Progenitor cell of endocrine pancreas (in vitro differentiated cells): ENCODE data around the gene PAX5. TPM values are rescaled to one million over a fixed set of nuclear protein-coding genes. Genes with fewer than 3 reads are reported as not detected.

Experiments used
- DNase-seq: peaks from one replicate; pipeline ENCODE4 v3.0.0; 2021; ENCODE audit warnings: low spot score; ENCODE audit not compliant: unreplicated experiment
- H3K27ac Mint-ChIP-seq: 2 replicates; pipeline ENCODE4 v1.8.0; 2021; ENCODE audit warnings: mild to moderate bottlenecking, moderate library complexity, mixed read lengths
- H3K27me3 Mint-ChIP-seq: 2 replicates; pipeline ENCODE4 v1.8.0; 2021; ENCODE audit warnings: mixed read lengths
- H3K36me3 Mint-ChIP-seq: 2 replicates; pipeline ENCODE4 v1.8.0; 2022; ENCODE audit warnings: mixed read lengths; ENCODE audit not compliant: insufficient read depth
- H3K4me1 Mint-ChIP-seq: 2 replicates; pipeline ENCODE4 v1.8.0; 2021; ENCODE audit warnings: low read depth, mixed read lengths
- H3K4me3 Mint-ChIP-seq: 2 replicates; pipeline ENCODE4 v1.8.0; 2021; ENCODE audit warnings: low read depth, mild to moderate bottlenecking, moderate library complexity, mixed read lengths
- H3K9me3 Mint-ChIP-seq: 2 replicates; pipeline ENCODE4 v1.8.0; 2021; ENCODE audit warnings: low read depth, mixed read lengths
- total RNA-seq: library from RNA; stranded (reverse); gene quantifications from 2 replicates; pipeline ENCODE4 v1.2.1, GENCODE V29; 2021
- TF ChIP-seq, protein P1 (sequence below): fragments of 200-600 bp; sonication (generic); IDR thresholded peaks from one replicate; pipeline ENCODE4 v1.5.0; 2021; ENCODE audit warnings: antibody characterized with exemption, mild to moderate bottlenecking; ENCODE audit not compliant: unreplicated experiment

The PAX5 gene
- total RNA-seq, 1 donor from 2014 or later = not detected

GRCh38 chr9:36893911-36894310 is 140.2 kb downstream of the PAX5 start:
- H3K27me3 Mint-ChIP-seq = peaks cover 89% of the 10 kb centered on the region
- no peak for DNase-seq
- no peaks in the 10 kb centered on the region for H3K9me3 Mint-ChIP-seq
- no peak overlapping the region for H3K4me3 Mint-ChIP-seq
- TF ChIP-seq, protein P1, sequence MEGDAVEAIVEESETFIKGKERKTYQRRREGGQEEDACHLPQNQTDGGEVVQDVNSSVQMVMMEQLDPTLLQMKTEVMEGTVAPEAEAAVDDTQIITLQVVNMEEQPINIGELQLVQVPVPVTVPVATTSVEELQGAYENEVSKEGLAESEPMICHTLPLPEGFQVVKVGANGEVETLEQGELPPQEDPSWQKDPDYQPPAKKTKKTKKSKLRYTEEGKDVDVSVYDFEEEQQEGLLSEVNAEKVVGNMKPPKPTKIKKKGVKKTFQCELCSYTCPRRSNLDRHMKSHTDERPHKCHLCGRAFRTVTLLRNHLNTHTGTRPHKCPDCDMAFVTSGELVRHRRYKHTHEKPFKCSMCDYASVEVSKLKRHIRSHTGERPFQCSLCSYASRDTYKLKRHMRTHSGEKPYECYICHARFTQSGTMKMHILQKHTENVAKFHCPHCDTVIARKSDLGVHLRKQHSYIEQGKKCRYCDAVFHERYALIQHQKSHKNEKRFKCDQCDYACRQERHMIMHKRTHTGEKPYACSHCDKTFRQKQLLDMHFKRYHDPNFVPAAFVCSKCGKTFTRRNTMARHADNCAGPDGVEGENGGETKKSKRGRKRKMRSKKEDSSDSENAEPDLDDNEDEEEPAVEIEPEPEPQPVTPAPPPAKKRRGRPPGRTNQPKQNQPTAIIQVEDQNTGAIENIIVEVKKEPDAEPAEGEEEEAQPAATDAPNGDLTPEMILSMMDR = no peak
- H3K27ac Mint-ChIP-seq = no peak overlapping the region
- peaks cover 4% of the 10 kb centered on the region for H3K4me1 Mint-ChIP-seq
- no peaks in the 10 kb centered on the region for H3K36me3 Mint-ChIP-seq

- peaks cover 90% of the 10 kb centered on the region for H3K27me3 Mint-ChIP-seq
- no peaks in the 10 kb centered on the region for H3K36me3 Mint-ChIP-seq
- DNase-seq = no peak
- H3K4me1 Mint-ChIP-seq = peaks cover 4% of the 10 kb centered on the region
- H3K9me3 Mint-ChIP-seq = no peaks in the 10 kb centered on the region
- no peak overlapping the region for H3K27ac Mint-ChIP-seq
- no peak overlapping the region for H3K4me3 Mint-ChIP-seq
- TF ChIP-seq, protein P1 = no peak
Measured at GRCh38 chr9:36893184-36893583, 140.9 kb downstream of the PAX5 start.

DNA sequence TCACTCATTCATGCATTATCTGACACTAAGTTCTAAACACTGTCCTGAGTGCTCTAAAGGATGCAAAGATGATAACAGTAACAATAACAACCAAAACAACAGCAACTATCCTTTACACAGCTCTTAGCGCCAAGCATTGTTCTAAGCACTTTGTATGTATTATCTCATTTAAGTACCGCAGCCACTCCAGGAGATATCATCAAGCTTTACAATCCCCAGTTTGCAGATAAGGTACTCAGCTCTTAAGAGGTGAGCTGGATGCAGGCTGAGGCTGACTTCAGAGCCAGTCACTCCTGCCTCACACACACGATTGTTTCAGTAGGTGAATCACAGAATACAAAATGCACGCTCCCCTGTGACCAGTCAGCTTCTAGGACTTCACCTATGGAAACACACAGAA is 141.8 kb downstream of the PAX5 start:
- TF ChIP-seq, protein P1 = no peak

GRCh38 chr9:36891341-36891811 is 142.7 kb downstream of the PAX5 start:
- H3K4me1 Mint-ChIP-seq = peaks cover 4% of the 10 kb centered on the region
- DNase-seq = no peak
- TF ChIP-seq, protein P1 = no peak
- peaks cover 92% of the 10 kb centered on the region for H3K27me3 Mint-ChIP-seq
- H3K36me3 Mint-ChIP-seq = no peaks in the 10 kb centered on the region
- no peak overlapping the region for H3K27ac Mint-ChIP-seq
- no peak overlapping the region for H3K4me3 Mint-ChIP-seq
- H3K9me3 Mint-ChIP-seq = no peaks in the 10 kb centered on the region

More for the DNA sequence above, 141.8 kb downstream of the PAX5 start:
- Mint-ChIP-seq H3K4me3 (no peak overlapping the region), H3K27me3 (peaks cover 90% of the 10 kb centered on the region), H3K27ac (no peak overlapping the region), H3K36me3 (no peaks in the 10 kb centered on the region), H3K4me1 (peaks cover 4% of the 10 kb centered on the region), H3K9me3 (no peaks in the 10 kb centered on the region)
- no peak for DNase-seq

DNA sequence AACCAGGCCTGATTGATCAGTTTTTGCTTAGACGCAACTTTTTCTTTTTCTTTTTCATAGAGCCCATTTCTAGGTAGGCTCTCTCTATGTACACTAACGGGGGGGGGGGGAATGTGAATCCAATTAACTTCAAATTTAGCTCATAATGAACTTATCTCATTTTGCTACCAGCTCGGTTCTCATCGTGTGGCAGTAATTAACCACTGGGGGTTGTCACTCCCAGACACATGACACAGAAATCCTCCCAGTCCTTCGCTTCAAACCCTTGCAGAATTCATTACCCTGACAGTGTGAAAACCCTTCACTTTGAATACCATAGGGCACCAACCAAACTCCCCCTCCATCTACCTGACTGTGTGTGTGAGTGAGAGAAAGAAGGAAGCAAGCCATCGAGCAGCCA is 144.2 kb downstream of the PAX5 start:
- Mint-ChIP-seq H3K36me3 (no peaks in the 10 kb centered on the region), H3K27ac (no peak overlapping the region), H3K4me3 (no peak overlapping the region), H3K9me3 (no peaks in the 10 kb centered on the region), H3K27me3 (peaks cover 86% of the 10 kb centered on the region), H3K4me1 (peaks cover 4% of the 10 kb centered on the region)
- no peak for DNase-seq
- TF ChIP-seq, protein P1 = no peak
